Ramos (cell line): Measurements from ENCODE around the gene MFSD1.

Experiments used
- in situ Hi-C: fragments of 300-500 bp; cut with MboI; formaldehyde crosslinking; loops from one replicate; pipeline ENCODE4 v1.14.3; 2022; ENCODE audit warnings: low sequenced_read_pairs; ENCODE audit not compliant: unreplicated experiment

MFSD1 gene

GRCh38 chr3:158808697-158809096 lies 6.8 kb downstream of the MFSD1 start:
- in situ Hi-C loops: no loop called here

GRCh38 chr3:158809642-158810041 lies 7.8 kb downstream of the MFSD1 start:
- in situ Hi-C loops: no loop called here

DNA sequence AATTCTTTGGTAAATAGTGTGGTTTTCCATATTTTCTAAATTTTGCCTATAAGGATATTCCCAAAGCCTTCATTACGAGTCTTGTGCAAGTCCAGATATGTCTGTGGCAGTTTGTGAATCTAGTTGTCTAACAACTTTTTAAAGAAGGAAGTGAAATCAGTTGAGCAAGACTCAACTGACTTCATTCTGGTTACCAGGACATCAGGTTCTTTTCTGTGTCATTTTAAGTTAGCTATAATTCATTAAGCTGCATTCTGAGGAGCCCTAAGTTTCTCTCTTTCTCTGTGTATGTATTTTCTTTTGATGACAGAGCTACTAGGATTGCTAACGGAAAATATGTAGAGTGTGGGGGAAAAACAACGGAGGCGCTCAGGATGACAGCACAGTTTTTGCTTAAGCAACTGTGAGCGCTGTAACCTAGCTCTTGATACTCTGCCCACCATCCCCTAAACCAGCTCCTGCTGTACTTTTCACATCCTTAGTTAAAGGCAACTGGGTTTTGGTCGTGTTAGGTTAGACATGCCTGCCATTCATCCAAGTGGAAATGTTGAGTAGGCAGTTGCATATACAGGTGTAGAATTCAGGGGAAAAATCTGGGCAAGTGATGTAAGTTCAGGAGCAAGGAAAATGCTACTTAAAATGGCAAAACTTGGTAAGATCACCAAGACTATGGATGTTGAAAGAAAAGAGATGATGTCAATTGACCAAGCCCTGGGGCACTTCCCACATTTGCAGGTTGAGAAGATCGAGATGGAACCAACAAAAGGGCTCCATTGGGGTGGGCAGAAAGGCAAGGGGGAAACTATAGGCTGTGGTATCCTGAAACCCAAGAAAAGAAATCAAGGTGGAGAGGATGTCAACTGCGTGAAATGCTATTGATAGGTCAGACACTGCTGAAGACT lies 9.2 kb downstream of the MFSD1 start:
- in situ Hi-C loops: no loop called here

GRCh38 chr3:158819282-158819681 lies 17.4 kb downstream of the MFSD1 start:
- in situ Hi-C loops: no loop called here

GRCh38 chr3:158820521-158820920 lies 18.7 kb downstream of the MFSD1 start:
- in situ Hi-C loops: no loop called here

DNA sequence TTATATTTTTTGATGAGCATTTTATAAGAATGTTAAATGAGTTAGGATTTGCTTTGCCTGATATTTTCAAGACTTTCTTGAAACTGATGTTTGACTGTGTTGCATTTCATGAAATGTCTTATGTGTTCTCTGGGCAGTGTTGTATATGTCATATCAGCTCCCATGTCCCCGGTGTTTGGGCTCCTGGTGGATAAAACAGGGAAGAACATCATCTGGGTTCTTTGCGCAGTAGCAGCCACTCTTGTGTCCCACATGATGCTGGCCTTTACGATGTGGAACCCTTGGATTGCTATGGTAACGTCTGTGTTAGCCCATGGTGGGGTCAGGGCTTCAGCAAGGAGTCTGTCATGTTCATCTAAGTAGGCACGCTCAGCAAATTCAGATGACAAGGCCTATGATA lies 20.0 kb downstream of the MFSD1 start:
- in situ Hi-C loops: no loop called here

GRCh38 chr3:158823426-158823825 lies 21.6 kb downstream of the MFSD1 start:
- in situ Hi-C loops: no loop called here

- in situ Hi-C loops: no loop called here
Measured at GRCh38 chr3:158827773-158828172, 25.9 kb downstream of the MFSD1 start.

- in situ Hi-C loops: no loop called here
Measured at GRCh38 chr3:158830391-158830790, 28.5 kb downstream of the MFSD1 start.

GRCh38 chr3:158831861-158832260 lies 30.0 kb downstream of the MFSD1 start:
- in situ Hi-C loops: no loop called here

GRCh38 chr3:158835631-158836030 lies 33.8 kb downstream of the MFSD1 start:
- in situ Hi-C loops: no loop called here

DNA sequence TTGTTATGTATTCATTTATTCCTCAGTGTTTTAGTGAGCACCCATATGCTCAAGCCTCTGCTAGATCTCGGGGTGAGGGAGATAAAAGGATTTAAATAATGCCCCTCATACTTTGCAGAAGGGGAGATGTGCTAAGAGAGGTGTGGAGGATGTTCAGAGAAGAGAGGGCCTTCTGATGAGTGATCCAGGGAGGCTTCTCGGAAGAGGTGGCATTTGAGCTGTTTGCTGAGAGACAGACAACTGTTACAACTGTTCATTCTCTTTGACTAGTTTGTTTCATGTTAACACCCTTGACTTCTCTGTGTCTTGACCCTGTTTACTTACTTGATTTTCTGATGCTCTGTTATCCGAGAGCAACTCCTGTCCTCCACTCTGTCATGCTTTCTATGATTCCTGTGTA lies 34.5 kb downstream of the MFSD1 start:
- in situ Hi-C loops: no loop called here

DNA sequence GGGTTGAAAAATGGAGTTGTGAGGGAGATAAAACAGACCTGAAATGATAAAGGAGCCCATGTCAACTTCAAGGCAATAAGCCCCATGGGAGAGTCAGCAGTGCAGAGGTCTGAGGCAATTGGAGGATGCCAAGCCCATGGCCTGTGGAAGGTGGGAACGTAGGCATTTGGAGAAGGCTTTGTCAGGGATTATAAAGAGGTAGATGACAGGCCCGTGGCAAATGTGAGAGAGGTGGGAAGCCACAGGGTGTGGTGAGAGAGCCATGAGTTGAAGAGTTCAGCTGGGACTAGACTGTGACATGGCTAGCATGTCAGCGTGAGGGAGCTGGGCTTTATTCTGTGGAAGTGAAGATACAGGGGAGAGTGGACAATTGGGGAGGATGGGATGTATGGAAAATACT lies 35.4 kb downstream of the MFSD1 start:
- in situ Hi-C loops: no loop called here

DNA sequence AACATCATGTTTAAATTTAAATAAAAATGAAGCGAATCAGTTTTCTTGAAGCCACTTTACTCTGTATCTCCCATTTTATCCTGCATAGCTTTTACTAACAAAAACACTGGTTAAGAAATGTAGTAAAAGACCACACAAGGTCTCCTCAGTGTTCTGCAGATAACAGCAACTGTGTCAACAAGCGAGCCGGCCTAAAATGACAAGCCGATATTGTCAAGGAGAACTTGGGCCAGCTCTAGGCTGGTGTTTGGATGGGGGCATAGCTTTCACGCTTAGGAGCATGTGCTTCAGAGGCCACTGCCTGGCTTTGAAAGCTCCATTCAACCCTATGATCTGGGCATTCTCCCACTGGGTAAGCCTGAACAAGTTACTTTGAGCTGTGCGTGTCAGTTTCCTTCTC lies 38.1 kb downstream of the MFSD1 start:
- in situ Hi-C loops: no loop called here

- in situ Hi-C loops: no loop called here
Measured at GRCh38 chr3:158841387-158841786, 39.5 kb downstream of the MFSD1 start.

GRCh38 chr3:158842976-158843375 lies 41.1 kb downstream of the MFSD1 start:
- in situ Hi-C loops: no loop called here

- in situ Hi-C loops: loop anchor here (5.0 kb wide), 1 partner anchor 411 kb away; no protein-coding TSS in a partner anchor
Measured at GRCh38 chr3:158845765-158846350, 44.0 kb downstream of the MFSD1 start.

- in situ Hi-C loops: loop anchor here (5.0 kb wide), 1 partner anchor 410 kb away; no protein-coding TSS in a partner anchor
Measured at GRCh38 chr3:158846803-158847451, 45.1 kb downstream of the MFSD1 start.

GRCh38 chr3:158847452-158847821 lies 45.6 kb downstream of the MFSD1 start:
- in situ Hi-C loops: loop anchor here (5.0 kb wide), 1 partner anchor 410 kb away; no protein-coding TSS in a partner anchor

GRCh38 chr3:158847885-158848284 lies 46.0 kb downstream of the MFSD1 start:
- in situ Hi-C loops: loop anchor here (5.0 kb wide), 1 partner anchor 409 kb away; no protein-coding TSS in a partner anchor

GRCh38 chr3:158849757-158850156 lies 47.9 kb downstream of the MFSD1 start:
- in situ Hi-C loops: loop anchor here (5.0 kb wide), 1 partner anchor 408 kb away; no protein-coding TSS in a partner anchor
